Fibroblast of pulmonary artery (primary cell): ENCODE data around the gene SNCAIP.

Source experiments
- DNase-seq: peaks from one replicate; pipeline ENCODE4 v3.0.0-alpha.2; 2010; ENCODE audit warnings: low read depth
- H3K4me3 ChIP-seq: replicated peaks from 2 replicates; pipeline ENCODE4 v1.5.1; 2011; ENCODE audit warnings: low read depth, mild to moderate bottlenecking, control low read depth, low read length, moderate library complexity
- TF ChIP-seq, protein P1 (sequence below): IDR thresholded peaks from 2 replicates; pipeline ENCODE4 v1.5.1; 2011; ENCODE audit warnings: mild to moderate bottlenecking, control low read depth, low read length, inconsistent platforms; ENCODE audit errors: missing control alignments

SNCAIP gene

DNA sequence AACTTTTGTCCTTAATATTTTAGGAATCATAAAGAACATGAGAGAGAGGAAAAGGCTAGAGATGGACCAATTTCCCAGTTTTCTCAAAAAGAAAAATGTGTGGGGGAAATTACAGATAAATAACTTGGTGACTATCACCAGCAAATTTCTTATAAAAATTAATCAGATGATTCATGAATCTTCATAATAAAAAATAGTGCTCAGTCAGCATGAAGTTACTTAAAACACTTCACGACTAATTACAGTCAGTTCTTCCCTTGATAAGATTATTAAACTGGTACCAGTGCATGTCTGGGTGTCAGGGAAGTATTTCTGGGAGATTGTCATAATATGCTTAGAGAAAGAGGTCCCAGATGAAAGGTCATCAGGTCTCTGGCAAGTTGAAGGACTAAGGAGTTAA, 133.0 kb downstream of the SNCAIP start:
- no peak overlapping the region for H3K4me3 ChIP-seq
- DNase-seq: no peak
- TF ChIP-seq, protein P1, sequence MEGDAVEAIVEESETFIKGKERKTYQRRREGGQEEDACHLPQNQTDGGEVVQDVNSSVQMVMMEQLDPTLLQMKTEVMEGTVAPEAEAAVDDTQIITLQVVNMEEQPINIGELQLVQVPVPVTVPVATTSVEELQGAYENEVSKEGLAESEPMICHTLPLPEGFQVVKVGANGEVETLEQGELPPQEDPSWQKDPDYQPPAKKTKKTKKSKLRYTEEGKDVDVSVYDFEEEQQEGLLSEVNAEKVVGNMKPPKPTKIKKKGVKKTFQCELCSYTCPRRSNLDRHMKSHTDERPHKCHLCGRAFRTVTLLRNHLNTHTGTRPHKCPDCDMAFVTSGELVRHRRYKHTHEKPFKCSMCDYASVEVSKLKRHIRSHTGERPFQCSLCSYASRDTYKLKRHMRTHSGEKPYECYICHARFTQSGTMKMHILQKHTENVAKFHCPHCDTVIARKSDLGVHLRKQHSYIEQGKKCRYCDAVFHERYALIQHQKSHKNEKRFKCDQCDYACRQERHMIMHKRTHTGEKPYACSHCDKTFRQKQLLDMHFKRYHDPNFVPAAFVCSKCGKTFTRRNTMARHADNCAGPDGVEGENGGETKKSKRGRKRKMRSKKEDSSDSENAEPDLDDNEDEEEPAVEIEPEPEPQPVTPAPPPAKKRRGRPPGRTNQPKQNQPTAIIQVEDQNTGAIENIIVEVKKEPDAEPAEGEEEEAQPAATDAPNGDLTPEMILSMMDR: no peak

DNA sequence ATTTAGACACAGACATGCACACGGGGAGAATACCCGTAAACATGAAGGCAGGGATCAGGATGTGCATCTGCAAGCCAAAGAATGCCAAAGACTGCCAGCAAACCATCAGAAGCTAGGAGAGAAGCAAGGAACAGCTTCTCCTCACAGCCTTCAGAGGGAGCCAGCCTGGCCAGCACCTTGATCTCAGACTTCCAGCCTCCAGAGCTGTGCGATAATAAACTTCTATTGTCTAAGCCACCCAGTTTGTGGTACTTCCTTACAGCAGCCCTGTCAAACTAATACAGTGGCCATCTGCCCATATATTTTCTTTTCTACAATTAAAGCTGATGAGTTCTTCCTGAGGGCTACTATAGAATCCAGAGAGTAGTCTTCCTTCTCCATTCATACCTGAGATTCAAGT, 135.0 kb downstream of the SNCAIP start:
- DNase-seq: no peak
- H3K4me3 ChIP-seq: no peak overlapping the region
- TF ChIP-seq, protein P1: no peak

DNA sequence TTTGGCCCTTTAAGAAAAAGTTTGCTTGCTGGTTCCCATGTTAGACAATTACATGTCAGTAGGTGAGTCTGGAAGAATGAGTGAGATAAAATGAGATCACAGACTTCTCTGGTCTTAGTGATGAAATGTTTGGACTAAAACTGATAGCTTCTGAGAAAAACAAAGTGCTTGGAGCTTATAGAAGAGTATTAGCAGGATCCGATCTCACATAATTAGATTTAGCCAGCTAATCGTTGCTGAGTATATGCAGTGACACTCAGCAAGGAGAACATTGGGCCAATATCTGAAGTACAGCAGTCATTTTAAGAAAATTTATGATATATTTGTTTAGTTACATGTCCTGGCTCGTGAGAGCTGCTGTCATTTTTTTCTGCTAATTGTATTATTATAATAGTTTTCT, 135.8 kb downstream of the SNCAIP start:
- H3K4me3 ChIP-seq: no peak overlapping the region
- TF ChIP-seq, protein P1: no peak
- no peak for DNase-seq

DNA sequence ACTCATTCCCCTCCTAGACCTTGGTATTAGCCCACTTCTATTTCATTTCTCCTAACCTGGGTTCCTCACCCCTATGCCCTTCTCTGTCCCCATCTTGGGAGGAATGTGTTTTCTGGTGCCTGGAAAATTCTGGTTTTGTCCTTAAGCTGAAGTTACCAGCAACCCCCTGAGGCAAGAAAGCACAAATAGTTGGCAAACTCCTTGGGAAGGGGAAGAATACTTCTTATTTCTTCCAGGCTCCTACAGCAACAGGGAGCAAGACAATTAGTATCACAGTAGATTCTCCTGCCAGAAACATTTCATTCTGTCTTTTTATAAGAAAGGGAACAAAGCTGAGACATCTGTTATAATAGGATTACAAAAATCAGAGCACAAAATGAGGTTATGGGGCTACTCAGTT, 142.5 kb downstream of the SNCAIP start:
- H3K4me3 ChIP-seq: no peak overlapping the region
- TF ChIP-seq, protein P1: no peak
- no peak for DNase-seq

DNA sequence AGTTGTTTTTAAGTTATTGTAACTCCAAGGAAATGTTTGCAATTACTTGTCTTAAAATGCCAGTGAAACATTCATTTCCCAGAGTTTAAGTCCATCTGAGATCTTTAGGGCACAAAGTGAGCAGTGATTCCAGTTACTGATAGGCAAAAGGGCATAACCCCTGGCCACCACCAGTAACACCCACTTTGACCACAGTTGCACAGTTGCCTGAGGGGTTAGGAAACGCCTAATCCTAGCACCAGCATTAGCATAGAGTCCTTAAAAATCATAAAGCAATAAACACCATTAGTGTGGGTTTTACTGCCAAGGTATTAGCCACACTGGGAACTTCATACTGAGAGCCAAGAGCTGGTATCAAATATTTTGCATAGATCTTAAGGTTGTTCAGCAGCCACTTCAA, 143.9 kb downstream of the SNCAIP start:
- TF ChIP-seq, protein P1: no peak
- DNase-seq: no peak
- no peak overlapping the region for H3K4me3 ChIP-seq

DNA sequence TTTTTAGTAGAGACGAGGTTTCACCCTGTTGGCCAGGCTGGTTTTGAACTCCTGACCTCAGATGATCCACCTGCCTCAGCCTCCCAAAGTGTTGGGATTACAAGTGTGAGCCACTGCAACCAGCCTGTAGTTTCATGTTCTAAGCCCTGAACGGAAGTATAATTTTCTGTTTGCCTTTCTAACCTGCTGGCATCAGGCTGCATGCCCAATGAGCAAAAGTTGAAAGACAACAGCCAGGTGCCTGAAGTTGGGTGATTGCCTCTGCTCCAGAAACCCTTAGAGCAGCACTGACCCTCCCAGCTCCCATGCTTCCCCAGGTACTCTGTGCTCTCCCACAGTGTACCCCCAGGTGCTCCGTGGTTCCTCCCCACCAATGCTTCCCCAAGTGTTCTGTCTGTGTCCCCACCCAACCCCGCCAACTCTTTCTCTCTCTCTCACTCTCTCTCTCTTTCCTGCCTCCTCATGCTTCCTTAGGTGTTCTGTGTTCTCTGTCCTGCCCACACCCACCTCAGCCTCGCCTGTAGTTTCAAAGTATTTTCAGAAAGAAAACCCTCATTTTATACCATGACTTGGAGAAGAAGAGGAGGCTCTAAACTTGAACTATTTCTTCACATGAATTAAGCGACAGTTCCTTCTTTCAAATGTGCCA, 145.3 kb downstream of the SNCAIP start:
- no peak overlapping the region for H3K4me3 ChIP-seq
- no peak for DNase-seq
- TF ChIP-seq, protein P1: no peak

DNA sequence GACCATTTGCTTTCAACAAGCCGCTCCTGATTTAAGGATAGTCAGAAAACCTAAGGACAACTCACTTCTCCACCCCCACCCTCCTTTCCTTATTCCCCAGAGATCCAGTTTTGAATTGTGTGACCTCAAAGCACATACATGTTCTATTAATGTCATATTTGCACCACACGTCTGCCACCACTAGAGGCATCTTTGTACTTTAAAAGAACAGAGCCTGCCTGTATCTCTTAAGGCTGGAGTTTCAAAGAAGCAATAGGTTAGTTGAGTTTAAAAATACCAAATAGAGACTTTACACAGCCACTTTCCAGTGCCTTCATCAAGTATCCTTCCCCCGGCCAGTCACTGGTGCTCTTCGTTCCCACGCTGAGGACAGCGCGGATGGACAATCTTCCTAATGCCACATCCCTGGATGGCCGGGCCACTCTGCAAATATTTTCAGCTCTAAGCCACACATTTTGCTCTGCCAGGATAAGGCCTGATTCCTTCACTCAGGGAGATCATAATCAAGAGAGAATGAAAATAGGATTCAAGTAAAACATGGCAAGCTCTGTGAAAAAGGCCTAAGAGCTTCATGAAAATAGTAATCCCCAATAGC, 146.3 kb downstream of the SNCAIP start:
- DNase-seq: peak; percentile 27
- no peak overlapping the region for H3K4me3 ChIP-seq
- TF ChIP-seq, protein P1: peak; percentile 56
